Breast epithelium (tissue), 4 donors: ENCODE results near the gene ACBD7. TPM values are rescaled to one million over a fixed set of nuclear protein-coding genes. Genes with fewer than 3 reads are reported as not detected.

Source experiments
- DNase-seq, 2 donors: peaks; one replicate each; pipeline ENCODE4 v3.0.0-alpha.2; 2019; ENCODE audit warnings: low spot score in 2 of 2
- H3K27ac ChIP-seq, 2 donors: fragments of 200-600 bp; sonication (generic) in 1 of 2; one replicate each; pipeline ENCODE4 v1.5.1; 2016 to 2019; ENCODE audit warnings: mild to moderate bottlenecking in 1 of 2
- H3K27me3 ChIP-seq, 2 donors: fragments of 200-600 bp; sonication (generic) in 1 of 2; one replicate each; pipeline versions ENCODE4 v1.5.1 to v1.6.0; 2017 to 2019; ENCODE audit warnings: control low read depth in 1 of 2, mild to moderate bottlenecking in 1 of 2
- H3K36me3 ChIP-seq: fragments of 200-600 bp; one replicate; pipeline ENCODE4 v1.5.1; 2019
- H3K4me1 ChIP-seq, 2 donors: fragments of 200-600 bp; sonication (generic); one replicate each; pipeline ENCODE4 v1.5.1; 2016 to 2019; ENCODE audit warnings: control low read depth in 1 of 2
- H3K4me3 ChIP-seq, 3 donors: fragments of 200-600 bp; sonication (generic); 1 replicate in 2 of 3; 2 replicates in 1 of 3; pipeline ENCODE4 v1.5.1; 2016 to 2019; ENCODE audit warnings: mild to moderate bottlenecking in 3 of 3, moderate library complexity in 2 of 3
- H3K9me3 ChIP-seq, 2 donors: fragments of 200-600 bp; sonication (generic) in 1 of 2; one replicate each; pipeline ENCODE4 v1.5.1; 2016 to 2019; ENCODE audit warnings: control low read depth in 1 of 2
- CTCF ChIP-seq, 3 donors: fragments of 450-650 bp; IDR thresholded peaks; one replicate each; pipeline ENCODE4 v1.5.1; 2016 to 2017; ENCODE audit warnings: antibody characterized with exemption in 3 of 3, mild to moderate bottlenecking in 3 of 3, moderate library complexity in 3 of 3
- POLR2A ChIP-seq: fragments of 450-650 bp; IDR thresholded peaks from one replicate; pipeline ENCODE4 v1.6.1; 2016; ENCODE audit warnings: antibody characterized with exemption, mild to moderate bottlenecking, moderate library complexity
- POLR2AphosphoS5 ChIP-seq, 3 donors: sonication (generic); formaldehyde crosslinking; IDR thresholded peaks; one replicate each; pipeline ENCODE4 v1.6.1; 2017; ENCODE audit warnings: antibody characterized with exemption in 3 of 3
- intact Hi-C: fragments of 100-400 bp; cut with DNase I; formaldehyde crosslinking; loops from one replicate; pipeline ENCODE4 v1.15.1; 2023; ENCODE audit warnings: low total_unique reads
- total RNA-seq, 3 donors: library from RNA; depleted of rRNA; stranded (reverse); fragments of >200 nt; gene quantifications; one replicate each; pipeline ENCODE4 v1.1.0, GENCODE V29; 2016

Gene ACBD7
- total RNA-seq, 3 donors from 2014 or later: 1.0 to 1.1 TPM; not detected in 1

DNA sequence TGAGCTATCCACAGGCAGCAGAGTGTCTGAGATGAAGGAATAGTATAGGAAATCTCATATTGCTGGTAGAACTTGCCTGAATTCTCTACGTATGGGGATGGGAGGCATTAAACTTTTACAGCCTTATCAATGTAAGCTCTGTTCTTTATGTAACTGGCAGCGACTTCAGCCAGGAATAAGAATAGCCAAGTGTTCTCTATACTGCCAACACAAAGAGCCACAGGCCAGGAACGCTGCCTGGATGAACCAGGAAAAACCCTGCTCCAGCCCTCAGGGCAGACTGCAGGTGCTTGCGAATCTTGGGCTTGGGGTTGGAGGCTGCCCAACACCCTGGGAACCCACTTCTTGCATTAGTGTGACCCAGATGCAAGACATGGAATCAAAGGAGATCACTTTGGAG is 50.9 kb downstream of the ACBD7 start:
- no peaks in the 10 kb centered on the region for H3K27me3 ChIP-seq
- TF ChIP-seq POLR2A (no peak), POLR2AphosphoS5 (IDR thresholded peaks at IDR 0.05) (no peak), CTCF (IDR thresholded peaks at IDR 0.05) (no peak)
- H3K36me3 ChIP-seq: no peaks in the 10 kb centered on the region
- no peaks in the 10 kb centered on the region for H3K4me1 ChIP-seq
- H3K9me3 ChIP-seq: no peaks in the 10 kb centered on the region
- intact Hi-C loops: no loop called here
- DNase-seq: peak in 1 of 2 donors; percentile 35
- no peak overlapping the region for H3K4me3 ChIP-seq
- peak overlapping the region in 1 of 2 donors; percentile 10 for H3K27ac ChIP-seq

- TF ChIP-seq POLR2AphosphoS5 (IDR thresholded peaks at IDR 0.05) (no peak), POLR2A (no peak), CTCF (IDR thresholded peaks at IDR 0.05) (no peak)
- no peak overlapping the region for H3K4me3 ChIP-seq
- intact Hi-C loops: no loop called here
- H3K9me3 ChIP-seq: no peaks in the 10 kb centered on the region
- H3K27me3 ChIP-seq: no peaks in the 10 kb centered on the region
- H3K4me1 ChIP-seq: no peaks in the 10 kb centered on the region
- no peaks in the 10 kb centered on the region for H3K36me3 ChIP-seq
- DNase-seq: no peak
- H3K27ac ChIP-seq: no peak overlapping the region
Measured at GRCh38 chr10:15035385-15036301, 52.9 kb downstream of the ACBD7 start.

GRCh38 chr10:15027741-15028140 is 60.8 kb downstream of the ACBD7 start:
- no peaks in the 10 kb centered on the region for H3K9me3 ChIP-seq

More at GRCh38 chr10:15027741-15028140, 60.8 kb downstream of the ACBD7 start:
- no peaks in the 10 kb centered on the region for H3K36me3 ChIP-seq
- H3K4me1 ChIP-seq: no peaks in the 10 kb centered on the region
- no peak for DNase-seq
- H3K4me3 ChIP-seq: no peak overlapping the region
- TF ChIP-seq CTCF (IDR thresholded peaks at IDR 0.05) (no peak), POLR2AphosphoS5 (IDR thresholded peaks at IDR 0.05) (no peak), POLR2A (no peak)
- intact Hi-C loops: no loop called here
- H3K27me3 ChIP-seq: no peaks in the 10 kb centered on the region
- H3K27ac ChIP-seq: no peak overlapping the region

Other genes starting within 250 kb of the ACBD7 start
- 1 to 10 TPM; 4.6 to 7.5 (median 5.6) TPM for gene SUV39H2, start 209.9 kb downstream of the ACBD7 start, total RNA-seq
- 10 to 100 TPM in 2 of 3 donors, 1 to 10 TPM in 1; 8.3 to 21.2 (median 10.8) TPM for gene DCLRE1C, start 134.7 kb downstream of the ACBD7 start, total RNA-seq
- gene MEIG1, start 129.4 kb downstream of the ACBD7 start, total RNA-seq: not detected
- gene OLAH, start 44.8 kb downstream of the ACBD7 start, total RNA-seq: 1 to 10 TPM; 1.1 to 2.6 (median 1.6) TPM
- gene RPP38, start 8.6 kb upstream of the ACBD7 start, total RNA-seq: 10 to 100 TPM; 10.6 to 17.4 (median 16.8) TPM
- 10 to 100 TPM; 18.4 to 48.3 (median 32.4) TPM for gene NMT2, start 79.9 kb upstream of the ACBD7 start, total RNA-seq